ENCODE results near the gene PARD3B. TPM values are rescaled to one million over a fixed set of nuclear protein-coding genes. Genes with fewer than 3 reads are reported as not detected.

Gene PARD3B
- total and polyA plus RNA-seq, 10 of the 15 experiments (the other 5 are each of a cell fraction or from before 2014, with no cell fraction given) = 0.01 to 0.54 (median 0.07) TPM; not detected in 7

- Histone ChIP-seq H3K27me3 (replicated peaks in 1 of 2; ENCODE audit: control insufficient read depth in 2 of 2, insufficient read depth in 2 of 2, low read length in 1 of 2) (no peaks in the 10 kb centered on the region), H3K9ac (ENCODE audit: control insufficient read depth, insufficient read depth, low read length) (no peak overlapping the region), H3K27ac (ENCODE audit: control insufficient read depth, insufficient read depth) (no peak overlapping the region), H2AFZ (ENCODE audit: control insufficient read depth, low read depth, low read length) (no peak overlapping the region), H3K4me3 (no peak overlapping the region), H3K36me3 (ENCODE audit: control insufficient read depth in 2 of 2, insufficient read depth in 2 of 2, low read length in 1 of 2) (no peaks in the 10 kb centered on the region), H3K79me2 (ENCODE audit: control insufficient read depth, insufficient read depth, low read length) (no peaks in the 10 kb centered on the region), H3K9me3 (replicated peaks; ENCODE audit: control insufficient read depth, insufficient read depth, low read length) (no peaks in the 10 kb centered on the region; the same call in 2 of the 3 replicates), H4K20me1 (ENCODE audit: control insufficient read depth, insufficient read depth) (no peaks in the 10 kb centered on the region), H3K4me1 (ENCODE audit: control insufficient read depth, insufficient read depth, low read length) (no peaks in the 10 kb centered on the region), H3K4me2 (ENCODE audit: control insufficient read depth, insufficient read depth) (no peak overlapping the region)
- ATAC-seq = no peak
- intact Hi-C loops (cut with micrococcal nuclease; ENCODE audit: unreplicated experiment) = no loop called here
- BruUV-seq (replicated peaks) = no TSS peak
- RAD21 ChIA-PET (ENCODE audit: unreplicated experiment) = no interaction called here
- POLR2A ChIA-PET = no interaction called here
- 34% methylated on average over 3 of the region's 3 CpGs for WGBS (ENCODE audit: insufficient coverage, insufficient replicate concordance, low lambda C conversion rate, missing lambda C conversion rate)
- TF ChIP-seq PRDM15 (CRISPR knock-in tag; IDR thresholded peaks at IDR 0.05) = no peak
- TF ChIP-seq ZNF687 (IDR thresholded peaks at IDR 0.05) = no peak
- no peak for TF ChIP-seq YBX1 (IDR thresholded peaks at IDR 0.05)
- no peak for TF ChIP-seq NFYB (IDR thresholded peaks at IDR 0.05; ENCODE audit: insufficient read depth, low read depth, low read length)
- no peak for TF ChIP-seq CTCF (IDR thresholded peaks at IDR 0.05 in 2 of 3, conservative IDR thresholded peaks at IDR 0.05 in 1 of 3; ENCODE audit: control insufficient read depth in 2 of 3, extremely low read depth in 1 of 3, insufficient read depth in 1 of 3, low read depth in 3 of 3, low read length in 3 of 3)
- no peak for TF ChIP-seq KDM1A (IDR thresholded peaks at IDR 0.05; ENCODE audit: borderline replicate concordance)
- SMC1A ChIA-PET (ENCODE audit: uncharacterized antibody, unreplicated experiment) = no interaction called here
- CTCF ChIA-PET = no interaction called here
- FAIRE-seq = no peak
- DNase-seq (ENCODE audit: low read depth, low spot score) = no peak
- in situ Hi-C loops (cut with MboI) = no loop called here
These were observed 402.9 kb downstream of the PARD3B start for GRCh38 chr2:204948024-204948763.
